Skeletal muscle cell (primary cell): ENCODE measurements around the gene RAD51B.

Source experiments
- DNase-seq: peaks from one replicate; pipeline ENCODE4 v3.0.0-alpha.2; 2010; ENCODE audit warnings: low read depth
- H3K4me3 ChIP-seq: 2 replicates; pipeline ENCODE4 v1.5.1; 2011; ENCODE audit warnings: low read depth, mild to moderate bottlenecking, control low read depth, low read length, moderate library complexity

Gene RAD51B

GRCh38 chr14:68442828-68443629 is 623.5 kb downstream of the RAD51B start:
- H3K4me3 ChIP-seq, result no peak overlapping the region
- DNase-seq, result peak; percentile 79

GRCh38 chr14:68444449-68445168 is 625.0 kb downstream of the RAD51B start:
- no peak overlapping the region for H3K4me3 ChIP-seq
- DNase-seq, result peak; percentile 72

GRCh38 chr14:68446243-68447040 is 626.9 kb downstream of the RAD51B start:
- no peak overlapping the region for H3K4me3 ChIP-seq
- no peak for DNase-seq

GRCh38 chr14:68447581-68448251 is 628.1 kb downstream of the RAD51B start:
- no peak for DNase-seq
- no peak overlapping the region for H3K4me3 ChIP-seq

- no peak overlapping the region for H3K4me3 ChIP-seq
- no peak for DNase-seq
Observed at GRCh38 chr14:68448252-68448902, 628.8 kb downstream of the RAD51B start.

GRCh38 chr14:68449561-68450181 is 630.1 kb downstream of the RAD51B start:
- H3K4me3 ChIP-seq, result no peak overlapping the region
- no peak for DNase-seq

- DNase-seq, result no peak
- H3K4me3 ChIP-seq, result no peak overlapping the region
Observed at GRCh38 chr14:68450391-68451120, 631.0 kb downstream of the RAD51B start.

- H3K4me3 ChIP-seq, result no peak overlapping the region
- DNase-seq, result peak; percentile 98
Observed at GRCh38 chr14:68451696-68452373, 632.3 kb downstream of the RAD51B start.

- DNase-seq, result no peak
- H3K4me3 ChIP-seq, result no peak overlapping the region
Observed at GRCh38 chr14:68458253-68458652, 638.7 kb downstream of the RAD51B start.

GRCh38 chr14:68458840-68459469 is 639.4 kb downstream of the RAD51B start:
- no peak overlapping the region for H3K4me3 ChIP-seq

GRCh38 chr14:68459480-68460136 is 640.0 kb downstream of the RAD51B start:
- no peak overlapping the region for H3K4me3 ChIP-seq
- no peak for DNase-seq

More at GRCh38 chr14:68458840-68459469, 639.4 kb downstream of the RAD51B start:
- DNase-seq, result peak; percentile 79

GRCh38 chr14:68460541-68460940 is 641.0 kb downstream of the RAD51B start:
- DNase-seq, result no peak

GRCh38 chr14:68461086-68461485 is 641.5 kb downstream of the RAD51B start:
- DNase-seq, result no peak
- no peak overlapping the region for H3K4me3 ChIP-seq

More at GRCh38 chr14:68460541-68460940, 641.0 kb downstream of the RAD51B start:
- H3K4me3 ChIP-seq, result no peak overlapping the region

GRCh38 chr14:68462683-68463082 is 643.1 kb downstream of the RAD51B start:
- H3K4me3 ChIP-seq, result no peak overlapping the region
- DNase-seq, result no peak

- no peak overlapping the region for H3K4me3 ChIP-seq
- DNase-seq, result no peak
Observed at GRCh38 chr14:68463299-68463698, 643.7 kb downstream of the RAD51B start.

GRCh38 chr14:68463705-68464374 is 644.3 kb downstream of the RAD51B start:
- no peak for DNase-seq
- H3K4me3 ChIP-seq, result no peak overlapping the region
